GM20000 (cell line): ENCODE measurements around the gene TCN2.
A peak's percentile ranks its signal among the peaks of the same experiment; 100 is the strongest.
"Not testable (repeated sequence)": the region's sequence is repeated elsewhere in the genome, so short reads cannot be mapped to it uniquely, and the experiment has no call there.

Experiments
- DNase-seq: peaks from one replicate; pipeline ENCODE4 v3.0.0; 2012; ENCODE audit warnings: low spot score
- TF ChIP-seq, protein P1 (sequence below): IDR thresholded peaks from 2 replicates; pipeline ENCODE4 v1.5.1; 2012; ENCODE audit warnings: mild to moderate bottlenecking, control low read depth; ENCODE audit errors: extremely low read depth, missing control alignments

The TCN2 gene

DNA sequence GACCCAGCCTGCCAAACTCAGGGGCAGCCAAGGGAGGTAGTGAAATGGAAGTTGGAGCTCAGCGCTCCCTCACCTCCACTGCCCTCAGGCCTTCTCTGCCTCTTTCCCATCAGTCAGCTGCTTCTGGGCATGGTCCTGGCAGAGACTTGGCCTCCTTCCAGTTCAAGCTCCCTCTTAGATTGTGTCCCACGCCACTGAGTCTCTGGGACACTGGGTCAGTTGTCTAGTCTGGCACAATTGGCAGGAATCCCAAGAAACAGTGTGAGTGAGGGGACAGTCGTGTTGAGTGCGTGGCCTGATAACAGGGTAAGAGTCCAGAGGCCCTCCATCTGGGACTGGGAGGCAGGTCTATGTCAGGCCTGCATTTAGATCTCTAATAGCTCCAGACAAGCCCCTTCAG is 21.5 kb downstream of the TCN2 start:
- no peak for DNase-seq
- TF ChIP-seq, protein P1, sequence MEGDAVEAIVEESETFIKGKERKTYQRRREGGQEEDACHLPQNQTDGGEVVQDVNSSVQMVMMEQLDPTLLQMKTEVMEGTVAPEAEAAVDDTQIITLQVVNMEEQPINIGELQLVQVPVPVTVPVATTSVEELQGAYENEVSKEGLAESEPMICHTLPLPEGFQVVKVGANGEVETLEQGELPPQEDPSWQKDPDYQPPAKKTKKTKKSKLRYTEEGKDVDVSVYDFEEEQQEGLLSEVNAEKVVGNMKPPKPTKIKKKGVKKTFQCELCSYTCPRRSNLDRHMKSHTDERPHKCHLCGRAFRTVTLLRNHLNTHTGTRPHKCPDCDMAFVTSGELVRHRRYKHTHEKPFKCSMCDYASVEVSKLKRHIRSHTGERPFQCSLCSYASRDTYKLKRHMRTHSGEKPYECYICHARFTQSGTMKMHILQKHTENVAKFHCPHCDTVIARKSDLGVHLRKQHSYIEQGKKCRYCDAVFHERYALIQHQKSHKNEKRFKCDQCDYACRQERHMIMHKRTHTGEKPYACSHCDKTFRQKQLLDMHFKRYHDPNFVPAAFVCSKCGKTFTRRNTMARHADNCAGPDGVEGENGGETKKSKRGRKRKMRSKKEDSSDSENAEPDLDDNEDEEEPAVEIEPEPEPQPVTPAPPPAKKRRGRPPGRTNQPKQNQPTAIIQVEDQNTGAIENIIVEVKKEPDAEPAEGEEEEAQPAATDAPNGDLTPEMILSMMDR: no peak

DNA sequence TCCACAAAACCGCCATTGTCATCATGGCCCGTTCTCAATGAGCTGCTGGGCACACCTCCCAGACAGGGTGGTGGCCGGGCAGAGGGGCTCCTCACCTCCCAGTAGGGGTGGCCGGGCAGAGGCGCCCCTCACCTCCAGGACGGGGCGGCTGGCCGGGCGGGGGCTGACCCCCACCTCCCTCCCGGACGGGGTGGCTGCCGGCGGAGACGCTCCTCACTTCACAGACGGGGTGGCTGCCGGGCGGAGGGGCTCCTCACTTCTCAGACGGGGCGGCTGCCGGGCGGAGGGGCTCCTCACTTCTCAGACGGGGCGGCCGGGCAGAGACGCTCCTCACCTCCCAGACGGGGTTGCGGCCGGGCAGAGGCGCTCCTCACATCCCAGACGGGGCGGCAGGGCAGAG is 24.5 kb downstream of the TCN2 start:
- not testable (repeated sequence) for DNase-seq

- DNase-seq: peak; percentile 96
- TF ChIP-seq, protein P1: peak; percentile 95
Measured at GRCh38 chr22:30634471-30635233, 27.7 kb downstream of the TCN2 start.

GRCh38 chr22:30635273-30636225 is 28.6 kb downstream of the TCN2 start, which contains the start of gene SLC35E4:
Gene SLC35E4, plus strand, starts transcription at chr22:30635781. Its CDS starts 670 bp downstream, at chr22:30636451.
- peak; percentile 98 for DNase-seq
- TF ChIP-seq, protein P1: no peak

DNA sequence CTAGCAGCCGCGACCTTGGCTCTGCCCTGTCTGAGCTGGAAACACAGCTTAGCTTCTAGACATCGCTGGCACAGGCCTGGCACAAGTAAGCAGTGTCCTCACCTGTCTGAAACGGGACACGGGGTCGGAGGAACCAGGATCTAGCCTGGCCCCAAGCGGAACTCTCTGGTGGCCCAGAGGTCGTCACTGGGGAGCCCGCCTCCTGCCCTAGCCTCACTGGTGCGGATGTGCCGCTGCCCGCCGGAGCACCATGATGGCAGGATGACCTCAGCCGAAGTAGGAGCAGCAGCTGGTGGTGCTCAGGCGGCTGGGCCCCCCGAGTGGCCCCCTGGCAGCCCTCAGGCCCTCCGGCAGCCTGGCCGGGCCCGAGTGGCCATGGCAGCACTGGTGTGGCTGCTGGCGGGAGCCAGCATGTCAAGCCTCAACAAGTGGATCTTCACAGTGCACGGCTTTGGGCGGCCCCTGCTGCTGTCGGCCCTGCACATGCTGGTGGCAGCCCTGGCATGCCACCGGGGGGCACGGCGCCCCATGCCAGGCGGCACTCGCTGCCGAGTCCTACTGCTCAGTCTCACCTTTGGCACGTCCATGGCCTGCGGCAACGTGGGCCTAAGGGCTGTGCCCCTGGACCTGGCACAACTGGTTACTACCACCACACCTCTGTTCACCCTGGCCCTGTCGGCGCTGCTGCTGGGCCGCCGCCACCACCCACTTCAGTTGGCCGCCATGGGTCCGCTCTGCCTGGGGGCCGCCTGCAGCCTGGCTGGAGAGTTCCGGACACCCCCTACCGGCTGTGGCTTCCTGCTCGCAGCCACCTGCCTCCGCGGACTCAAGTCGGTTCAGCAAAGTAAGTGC is 29.5 kb downstream of the TCN2 start:
- DNase-seq: peak; percentile 48

GRCh38 chr22:30637701-30638114 is 30.7 kb downstream of the TCN2 start:
- TF ChIP-seq, protein P1: no peak

More for the DNA sequence above, 29.5 kb downstream of the TCN2 start:
- TF ChIP-seq, protein P1: no peak

DNA sequence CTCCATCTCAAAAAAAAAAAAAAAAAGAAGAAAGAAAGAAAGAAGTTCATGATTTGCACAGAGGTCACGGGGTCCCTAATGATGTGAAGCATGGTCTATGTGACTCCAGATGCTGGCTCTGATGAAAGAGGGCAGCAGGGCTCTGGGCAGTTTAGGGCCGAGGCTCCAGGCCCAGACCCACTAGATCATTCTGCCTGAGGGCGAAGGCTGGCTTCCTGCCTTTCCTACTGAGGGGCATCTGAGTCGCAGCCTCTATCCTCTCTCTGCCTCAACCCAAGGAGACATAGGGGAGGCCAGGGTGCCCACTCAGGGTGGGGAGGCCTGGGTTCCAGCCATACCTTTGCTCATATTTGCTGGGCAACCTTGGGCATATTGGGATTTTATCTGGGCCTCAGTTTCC is 33.4 kb downstream of the TCN2 start:
- TF ChIP-seq, protein P1: no peak
- no peak for DNase-seq

More at GRCh38 chr22:30637701-30638114, 30.7 kb downstream of the TCN2 start:
- no peak for DNase-seq
